Measurements from ENCODE around the gene PCDH15.

DNA sequence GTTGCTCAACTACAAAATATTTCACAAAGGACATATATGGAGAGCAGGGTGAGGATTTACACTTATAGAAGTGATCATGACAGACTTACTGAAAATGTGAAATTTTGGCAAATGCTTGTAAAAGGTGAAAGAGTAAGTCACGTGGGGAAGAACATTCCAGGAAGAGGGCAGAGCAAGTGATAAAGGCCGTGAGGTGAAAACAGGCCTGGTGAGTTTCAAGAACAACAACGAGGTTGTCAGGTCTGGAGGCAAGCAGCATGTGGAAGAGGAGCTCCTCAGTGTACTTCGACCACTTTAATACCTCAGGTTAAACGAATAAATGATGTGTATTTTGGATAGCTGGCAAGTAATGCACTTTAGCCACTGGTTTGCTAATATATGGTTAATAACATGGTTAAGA is 706.7 kb downstream of the PCDH15 start:
- no peak for TF ChIP-seq POLR2A (IDR thresholded peaks at IDR 0.05)
- TF ChIP-seq, protein P1, sequence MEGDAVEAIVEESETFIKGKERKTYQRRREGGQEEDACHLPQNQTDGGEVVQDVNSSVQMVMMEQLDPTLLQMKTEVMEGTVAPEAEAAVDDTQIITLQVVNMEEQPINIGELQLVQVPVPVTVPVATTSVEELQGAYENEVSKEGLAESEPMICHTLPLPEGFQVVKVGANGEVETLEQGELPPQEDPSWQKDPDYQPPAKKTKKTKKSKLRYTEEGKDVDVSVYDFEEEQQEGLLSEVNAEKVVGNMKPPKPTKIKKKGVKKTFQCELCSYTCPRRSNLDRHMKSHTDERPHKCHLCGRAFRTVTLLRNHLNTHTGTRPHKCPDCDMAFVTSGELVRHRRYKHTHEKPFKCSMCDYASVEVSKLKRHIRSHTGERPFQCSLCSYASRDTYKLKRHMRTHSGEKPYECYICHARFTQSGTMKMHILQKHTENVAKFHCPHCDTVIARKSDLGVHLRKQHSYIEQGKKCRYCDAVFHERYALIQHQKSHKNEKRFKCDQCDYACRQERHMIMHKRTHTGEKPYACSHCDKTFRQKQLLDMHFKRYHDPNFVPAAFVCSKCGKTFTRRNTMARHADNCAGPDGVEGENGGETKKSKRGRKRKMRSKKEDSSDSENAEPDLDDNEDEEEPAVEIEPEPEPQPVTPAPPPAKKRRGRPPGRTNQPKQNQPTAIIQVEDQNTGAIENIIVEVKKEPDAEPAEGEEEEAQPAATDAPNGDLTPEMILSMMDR (IDR thresholded peaks at IDR 0.05), result no peak
- no peak for TF ChIP-seq EP300 (IDR thresholded peaks at IDR 0.05)
